ENCODE results near the gene ADCY10. TPM values are rescaled to one million over a fixed set of nuclear protein-coding genes. Genes with fewer than 3 reads are reported as not detected.

ADCY10 gene
- total and polyA plus RNA-seq, 9 of the 15 experiments (the other 6 are each of a cell fraction or from before 2014, with no cell fraction given): 0.08 to 0.86 (median 0.22) TPM

GRCh38 chr1:167936068-167936929, 22.4 kb upstream of the ADCY10 start, which contains the start of gene DCAF6 (continued):
- TF ChIP-seq GATAD2B (IDR thresholded peaks at IDR 0.05; ENCODE audit: borderline replicate concordance) (no peak), NR1H2 (CRISPR knock-in tag; IDR thresholded peaks at IDR 0.05) (0 out of 2 replicates have a peak, but pooled peaks have one; percentile 69), ZNF143 (CRISPR knock-in tag; IDR thresholded peaks at IDR 0.05) (no peak), HNRNPUL1 (IDR thresholded peaks at IDR 0.05; ENCODE audit: low read length) (no peak), FOS (IDR thresholded peaks at IDR 0.05; ENCODE audit: extremely low read depth, insufficient read length) (peak; percentile 42), ZNF395 (CRISPR knock-in tag; IDR thresholded peaks at IDR 0.05) (peak; percentile 93; the same call in 1 of the 2 replicates), BACH1 (tag; IDR thresholded peaks at IDR 0.05) (no peak; the same call in 1 of the 2 replicates), EZH2 (IDR thresholded peaks at IDR 0.05; ENCODE audit: borderline replicate concordance, low read depth, low read length) (no peak), PTBP1 (IDR thresholded peaks at IDR 0.05; ENCODE audit: low read depth, low read length) (no peak), BRD9 (IDR thresholded peaks at IDR 0.05; ENCODE audit: low read depth, partially characterized antibody) (peak; percentile 90), RUNX1 (IDR thresholded peaks at IDR 0.05; ENCODE audit: low read depth) (no peak), ZNF445 (CRISPR knock-in tag; IDR thresholded peaks at IDR 0.05; ENCODE audit: low read depth) (no peak), CHD4 (IDR thresholded peaks at IDR 0.05; ENCODE audit: insufficient read depth, insufficient replicate concordance, low read depth, low read length, poor library complexity, severe bottlenecking) (no peak), ZNF263 (CRISPR knock-in tag; IDR thresholded peaks at IDR 0.05; ENCODE audit: borderline replicate concordance) (no peak), RNF219 (CRISPR knock-in tag; IDR thresholded peaks at IDR 0.05) (no peak), TCF15 (CRISPR knock-in tag; IDR thresholded peaks at IDR 0.05) (peak; percentile 73; the same call in 1 of the 2 replicates), HOXB6 (CRISPR knock-in tag; IDR thresholded peaks at IDR 0.05; ENCODE audit: borderline replicate concordance) (no peak; the same call in 1 of the 2 replicates)
- TF ChIP-seq, protein P1, sequence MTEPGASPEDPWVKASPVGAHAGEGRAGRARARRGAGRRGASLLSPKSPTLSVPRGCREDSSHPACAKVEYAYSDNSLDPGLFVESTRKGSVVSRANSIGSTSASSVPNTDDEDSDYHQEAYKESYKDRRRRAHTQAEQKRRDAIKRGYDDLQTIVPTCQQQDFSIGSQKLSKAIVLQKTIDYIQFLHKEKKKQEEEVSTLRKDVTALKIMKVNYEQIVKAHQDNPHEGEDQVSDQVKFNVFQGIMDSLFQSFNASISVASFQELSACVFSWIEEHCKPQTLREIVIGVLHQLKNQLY (CRISPR knock-in tag; conservative IDR thresholded peaks at IDR 0.05): peak in 1 of 2 experiments; percentile 73; a peak in 1 of 4 replicates
- TF ChIP-seq, protein P2, sequence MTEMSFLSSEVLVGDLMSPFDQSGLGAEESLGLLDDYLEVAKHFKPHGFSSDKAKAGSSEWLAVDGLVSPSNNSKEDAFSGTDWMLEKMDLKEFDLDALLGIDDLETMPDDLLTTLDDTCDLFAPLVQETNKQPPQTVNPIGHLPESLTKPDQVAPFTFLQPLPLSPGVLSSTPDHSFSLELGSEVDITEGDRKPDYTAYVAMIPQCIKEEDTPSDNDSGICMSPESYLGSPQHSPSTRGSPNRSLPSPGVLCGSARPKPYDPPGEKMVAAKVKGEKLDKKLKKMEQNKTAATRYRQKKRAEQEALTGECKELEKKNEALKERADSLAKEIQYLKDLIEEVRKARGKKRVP (CRISPR knock-in tag; IDR thresholded peaks at IDR 0.05): no peak; the same call in 1 of the 2 replicates
